Measurements from ENCODE around the gene XYLB.

XYLB gene

GRCh38 chr3:38331257-38332022 is 15.1 kb upstream of the XYLB start:
- no peak overlapping the region for H3K4me2 ChIP-seq (ENCODE audit: insufficient read depth, low read length)
- no peaks in the 10 kb centered on the region for H3K79me2 ChIP-seq (ENCODE audit: insufficient read depth, low read length)
- no peak overlapping the region for H3K27ac ChIP-seq (ENCODE audit: low read length)
- no peaks in the 10 kb centered on the region for H3K9me3 ChIP-seq (ENCODE audit: insufficient read depth, low read length, severe bottlenecking)
- H3K4me3 ChIP-seq (ENCODE audit: low read depth in 1 of 2, low read length in 2 of 2) = no peak overlapping the region
- H4K20me1 ChIP-seq (ENCODE audit: insufficient read depth, low read length) = no peaks in the 10 kb centered on the region
- ATAC-seq (ENCODE audit: insufficient read depth, low read depth) = no peak
- TF ChIP-seq CTCF (IDR thresholded peaks at IDR 0.05; ENCODE audit: borderline replicate concordance, extremely low read depth, low read length, poor library complexity, severe bottlenecking) = no peak
- no peak for TF ChIP-seq EZH2 (IDR thresholded peaks at IDR 0.05; ENCODE audit: borderline replicate concordance, low read depth, low read length, severe bottlenecking)
- H3K4me1 ChIP-seq (ENCODE audit: insufficient read depth, low read length) = no peaks in the 10 kb centered on the region
- no peak for DNase-seq
- H3K9ac ChIP-seq (ENCODE audit: low read depth, low read length) = no peak overlapping the region
- H2AFZ ChIP-seq (ENCODE audit: low read depth, low read length) = no peak overlapping the region
- peaks cover 9% of the 10 kb centered on the region for H3K27me3 ChIP-seq (ENCODE audit: insufficient read depth, low read length, poor library complexity)
- no peaks in the 10 kb centered on the region for H3K36me3 ChIP-seq (ENCODE audit: insufficient read depth, low read length)

GRCh38 chr3:38332201-38332600 is 14.4 kb upstream of the XYLB start:
- no peak for TF ChIP-seq EZH2 (IDR thresholded peaks at IDR 0.05; ENCODE audit: borderline replicate concordance, low read depth, low read length, severe bottlenecking)
- TF ChIP-seq CTCF (IDR thresholded peaks at IDR 0.05; ENCODE audit: borderline replicate concordance, extremely low read depth, low read length, poor library complexity, severe bottlenecking) = no peak
- Histone ChIP-seq H3K79me2 (ENCODE audit: insufficient read depth, low read length) (no peaks in the 10 kb centered on the region), H3K36me3 (ENCODE audit: insufficient read depth, low read length) (no peaks in the 10 kb centered on the region), H3K9ac (ENCODE audit: low read depth, low read length) (no peak overlapping the region), H2AFZ (ENCODE audit: low read depth, low read length) (no peak overlapping the region), H3K27me3 (ENCODE audit: insufficient read depth, low read length, poor library complexity) (peaks cover 9% of the 10 kb centered on the region), H3K4me1 (ENCODE audit: insufficient read depth, low read length) (no peaks in the 10 kb centered on the region), H4K20me1 (ENCODE audit: insufficient read depth, low read length) (no peaks in the 10 kb centered on the region), H3K27ac (ENCODE audit: low read length) (no peak overlapping the region), H3K4me2 (ENCODE audit: insufficient read depth, low read length) (no peak overlapping the region), H3K4me3 (ENCODE audit: low read depth in 1 of 2, low read length in 2 of 2) (no peak overlapping the region), H3K9me3 (ENCODE audit: insufficient read depth, low read length, severe bottlenecking) (no peaks in the 10 kb centered on the region)
- ATAC-seq (ENCODE audit: insufficient read depth, low read depth) = no peak
- DNase-seq = no peak

GRCh38 chr3:38334142-38335055 is 12.2 kb upstream of the XYLB start:
- Histone ChIP-seq H3K27ac (ENCODE audit: low read length) (no peak overlapping the region), H3K9ac (ENCODE audit: low read depth, low read length) (no peak overlapping the region), H4K20me1 (ENCODE audit: insufficient read depth, low read length) (no peaks in the 10 kb centered on the region), H3K9me3 (ENCODE audit: insufficient read depth, low read length, severe bottlenecking) (no peaks in the 10 kb centered on the region), H2AFZ (ENCODE audit: low read depth, low read length) (no peak overlapping the region), H3K4me3 (ENCODE audit: low read depth in 1 of 2, low read length in 2 of 2) (no peak overlapping the region), H3K79me2 (ENCODE audit: insufficient read depth, low read length) (no peaks in the 10 kb centered on the region), H3K36me3 (ENCODE audit: insufficient read depth, low read length) (no peaks in the 10 kb centered on the region), H3K4me2 (ENCODE audit: insufficient read depth, low read length) (no peak overlapping the region), H3K27me3 (ENCODE audit: insufficient read depth, low read length, poor library complexity) (peaks cover 13% of the 10 kb centered on the region), H3K4me1 (ENCODE audit: insufficient read depth, low read length) (no peaks in the 10 kb centered on the region)
- no peak for TF ChIP-seq CTCF (IDR thresholded peaks at IDR 0.05; ENCODE audit: borderline replicate concordance, extremely low read depth, low read length, poor library complexity, severe bottlenecking)
- TF ChIP-seq EZH2 (IDR thresholded peaks at IDR 0.05; ENCODE audit: borderline replicate concordance, low read depth, low read length, severe bottlenecking) = no peak
- DNase-seq (no peak), ATAC-seq (ENCODE audit: insufficient read depth, low read depth) (no peak)

All from DND-41 (cell line).